ENCODE results near the gene ZNF488. TPM values are rescaled to one million over a fixed set of nuclear protein-coding genes. Genes with fewer than 3 reads are reported as not detected.

The ZNF488 gene
- total and polyA plus RNA-seq, 10 donors, result 0.02 to 0.26 (median 0.11) TPM; not detected in 6

DNA sequence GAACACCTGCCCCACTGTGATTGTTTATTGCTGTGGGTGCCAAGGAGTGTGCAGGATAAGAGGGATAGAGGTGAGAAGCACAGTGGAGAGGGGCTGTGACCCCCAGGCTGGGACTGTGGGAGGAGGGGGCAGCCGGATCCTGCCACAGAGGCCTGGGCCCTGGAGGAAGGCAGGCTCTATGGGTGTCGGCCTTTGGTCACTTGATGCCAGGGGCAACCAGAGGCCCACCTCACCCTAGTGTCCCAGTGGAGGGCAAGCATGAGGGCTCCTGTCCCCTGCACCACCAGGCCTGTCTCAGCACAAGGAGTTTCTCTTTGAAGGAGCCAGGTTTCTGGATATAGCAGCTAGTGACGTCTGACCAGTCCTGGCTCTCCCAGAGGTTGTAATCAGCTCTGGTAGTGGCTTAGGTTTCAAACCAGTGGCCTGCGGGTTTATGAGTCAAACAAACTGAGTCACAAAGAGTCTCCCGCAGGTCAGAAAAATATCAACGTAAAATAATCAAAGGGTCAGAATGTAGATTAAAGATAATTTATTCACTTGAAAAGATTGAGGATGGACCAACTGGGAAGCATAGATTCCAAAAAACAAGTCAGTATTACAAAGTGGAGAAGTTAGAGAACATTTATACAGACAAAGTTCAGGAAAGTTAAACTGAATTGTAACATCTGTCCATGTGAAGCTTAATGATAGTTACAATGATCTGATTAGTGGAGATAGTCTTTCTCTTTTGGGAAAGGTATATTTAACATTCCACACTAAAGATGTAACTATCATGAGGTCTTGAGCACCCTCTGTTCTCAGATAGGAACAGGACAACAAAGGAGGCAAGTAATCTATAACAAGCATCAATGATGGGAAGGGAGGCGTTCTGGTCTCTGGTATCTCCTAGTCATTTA lies 37.2 kb upstream of the ZNF488 start:
- Histone ChIP-seq H3K27ac (no peak overlapping the region), H3K4me3 (no peak overlapping the region), H3K36me3 (no peaks in the 10 kb centered on the region), H3K4me1 (no peaks in the 10 kb centered on the region), H3K9me3 (no peaks in the 10 kb centered on the region), H3K27me3 (replicated peaks in 1 of 7) (peaks cover 0 to 5% (median 0%) of the 10 kb centered on the region in 7 donors)
- WGBS, 5 donors, result 83 to 93% (median 87%) methylated on average over 6 to 7 of the region's 7 CpGs
- intact Hi-C loops (cut with DNase I; ENCODE audit: low total_unique reads), result no loop called here
- DNase-seq, result peak; percentile 63
- TF ChIP-seq POLR2A (IDR thresholded peaks at IDR 0.05) (no peak), POLR2AphosphoS5 (IDR thresholded peaks at IDR 0.05) (no peak)
- TF ChIP-seq, protein P1, sequence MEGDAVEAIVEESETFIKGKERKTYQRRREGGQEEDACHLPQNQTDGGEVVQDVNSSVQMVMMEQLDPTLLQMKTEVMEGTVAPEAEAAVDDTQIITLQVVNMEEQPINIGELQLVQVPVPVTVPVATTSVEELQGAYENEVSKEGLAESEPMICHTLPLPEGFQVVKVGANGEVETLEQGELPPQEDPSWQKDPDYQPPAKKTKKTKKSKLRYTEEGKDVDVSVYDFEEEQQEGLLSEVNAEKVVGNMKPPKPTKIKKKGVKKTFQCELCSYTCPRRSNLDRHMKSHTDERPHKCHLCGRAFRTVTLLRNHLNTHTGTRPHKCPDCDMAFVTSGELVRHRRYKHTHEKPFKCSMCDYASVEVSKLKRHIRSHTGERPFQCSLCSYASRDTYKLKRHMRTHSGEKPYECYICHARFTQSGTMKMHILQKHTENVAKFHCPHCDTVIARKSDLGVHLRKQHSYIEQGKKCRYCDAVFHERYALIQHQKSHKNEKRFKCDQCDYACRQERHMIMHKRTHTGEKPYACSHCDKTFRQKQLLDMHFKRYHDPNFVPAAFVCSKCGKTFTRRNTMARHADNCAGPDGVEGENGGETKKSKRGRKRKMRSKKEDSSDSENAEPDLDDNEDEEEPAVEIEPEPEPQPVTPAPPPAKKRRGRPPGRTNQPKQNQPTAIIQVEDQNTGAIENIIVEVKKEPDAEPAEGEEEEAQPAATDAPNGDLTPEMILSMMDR (IDR thresholded peaks at IDR 0.05 in 8 of 11, conservative IDR thresholded peaks at IDR 0.05 in 3 of 11), result no peak

DNA sequence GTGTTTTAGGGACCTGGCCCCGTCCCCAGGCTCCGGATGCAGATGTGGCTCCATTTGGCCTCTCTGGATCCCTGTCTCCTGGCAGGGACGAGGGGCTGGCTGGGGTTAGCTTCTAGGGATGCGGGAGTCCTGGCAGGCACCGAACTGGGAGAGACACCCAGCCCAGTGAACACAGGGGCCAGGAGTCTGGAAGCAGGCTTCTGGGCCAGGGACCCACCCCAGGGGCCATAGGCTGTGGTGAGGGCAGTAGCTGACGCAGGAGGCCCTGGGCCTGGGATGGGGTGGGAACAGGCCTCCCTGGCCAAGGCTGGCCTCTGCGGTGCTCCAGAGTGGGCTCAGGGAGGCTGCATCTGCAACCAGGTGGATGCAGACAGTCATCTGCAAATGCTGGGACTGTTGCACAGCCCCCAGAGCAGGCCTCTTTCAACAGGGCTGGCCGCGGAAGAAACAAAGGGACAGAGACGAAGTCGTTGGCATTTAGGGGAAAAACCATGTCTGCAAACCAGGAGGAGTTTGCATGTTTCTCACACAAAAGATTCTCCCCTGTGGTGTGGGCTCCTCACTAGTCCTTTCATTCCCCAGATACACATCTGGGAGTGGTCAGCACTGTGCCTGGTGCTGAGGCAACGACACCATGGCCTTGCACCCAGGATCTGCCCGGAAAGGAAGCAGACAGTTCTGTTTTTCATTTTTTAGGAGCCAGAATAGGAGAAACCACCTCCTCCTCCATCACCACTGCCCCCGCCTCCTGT lies 36.4 kb upstream of the ZNF488 start:
- intact Hi-C loops (cut with DNase I; ENCODE audit: low total_unique reads), result no loop called here
- no peak overlapping the region for H3K4me3 ChIP-seq
- 78 to 95% (median 86%) methylated on average over 11 to 14 of the region's 14 CpGs for WGBS, 5 donors
- DNase-seq, result peak; percentile 68
- H3K27ac ChIP-seq, result no peak overlapping the region
- H3K36me3 ChIP-seq, result no peaks in the 10 kb centered on the region
- H3K9me3 ChIP-seq, result no peaks in the 10 kb centered on the region
- TF ChIP-seq POLR2A (IDR thresholded peaks at IDR 0.05) (no peak), POLR2AphosphoS5 (IDR thresholded peaks at IDR 0.05) (no peak)
- TF ChIP-seq, protein P1 (IDR thresholded peaks at IDR 0.05 in 8 of 11, conservative IDR thresholded peaks at IDR 0.05 in 3 of 11), result no peak
- peaks cover 0 to 5% (median 0%) of the 10 kb centered on the region in 7 donors for H3K27me3 ChIP-seq (replicated peaks in 1 of 7)
- no peaks in the 10 kb centered on the region for H3K4me1 ChIP-seq

DNA sequence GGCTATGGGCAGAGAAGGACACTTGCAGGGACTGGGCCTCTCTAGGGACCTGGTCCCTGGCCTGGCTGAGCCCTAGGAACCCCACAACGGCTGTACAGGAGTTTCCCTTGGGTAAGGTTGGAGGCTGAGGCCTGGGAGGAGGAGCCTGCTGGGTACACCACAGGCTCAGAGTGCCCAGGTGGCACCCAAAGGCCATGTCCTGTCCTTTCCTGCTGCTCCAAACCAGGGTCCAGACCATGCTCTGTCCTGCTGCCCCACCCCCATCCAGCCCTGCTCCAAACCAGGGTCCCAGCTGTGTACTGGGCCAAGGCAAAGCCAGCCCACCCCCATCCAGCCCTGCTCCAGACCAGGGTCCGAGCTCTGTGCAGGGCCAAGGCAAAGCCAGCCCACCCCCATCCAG lies 35.3 kb upstream of the ZNF488 start:
- DNase-seq, result peak; percentile 54
- intact Hi-C loops (cut with DNase I; ENCODE audit: low total_unique reads), result no loop called here
- H3K27ac ChIP-seq, result no peak overlapping the region
- H3K9me3 ChIP-seq, result no peaks in the 10 kb centered on the region
- WGBS, 5 donors, result 70 to 92% (median 90%) methylated on average over 2 of the region's 2 CpGs
- TF ChIP-seq POLR2AphosphoS5 (IDR thresholded peaks at IDR 0.05) (no peak), POLR2A (IDR thresholded peaks at IDR 0.05) (no peak)
- TF ChIP-seq, protein P1 (IDR thresholded peaks at IDR 0.05 in 8 of 11, conservative IDR thresholded peaks at IDR 0.05 in 3 of 11), result no peak
- H3K4me1 ChIP-seq, result no peaks in the 10 kb centered on the region
- H3K36me3 ChIP-seq, result no peaks in the 10 kb centered on the region
- no peak overlapping the region for H3K4me3 ChIP-seq
- H3K27me3 ChIP-seq (replicated peaks in 1 of 7), result peaks cover 0 to 5% (median 0%) of the 10 kb centered on the region in 7 donors

DNA sequence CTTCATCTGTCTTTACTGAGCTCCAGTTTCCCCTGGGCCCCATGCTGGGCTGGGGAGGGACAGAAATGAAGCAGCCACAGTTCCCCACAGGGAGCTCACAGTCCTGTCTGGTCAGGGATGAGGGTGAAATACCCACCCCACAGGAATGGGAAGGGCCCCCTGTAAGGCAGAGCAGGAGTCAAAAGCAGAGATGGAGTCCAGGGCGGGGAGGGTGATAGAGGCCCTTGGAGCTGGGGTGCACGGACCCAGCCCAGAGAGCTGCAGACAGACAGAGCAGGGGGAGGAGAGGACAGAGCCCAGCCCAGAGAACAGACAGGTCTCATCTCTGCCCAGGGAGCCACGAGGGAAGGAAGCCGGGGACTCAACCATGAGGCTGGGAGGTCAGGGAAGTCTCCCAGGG lies 34.9 kb upstream of the ZNF488 start:
- H3K4me1 ChIP-seq, result no peaks in the 10 kb centered on the region
- no peaks in the 10 kb centered on the region for H3K9me3 ChIP-seq
- peak; percentile 27 for DNase-seq
- TF ChIP-seq POLR2AphosphoS5 (IDR thresholded peaks at IDR 0.05) (no peak), POLR2A (IDR thresholded peaks at IDR 0.05) (no peak)
- TF ChIP-seq, protein P1 (IDR thresholded peaks at IDR 0.05 in 8 of 11, conservative IDR thresholded peaks at IDR 0.05 in 3 of 11), result no peak
- 69 to 92% (median 81%) methylated on average over 4 of the region's 4 CpGs for WGBS, 5 donors
- intact Hi-C loops (cut with DNase I; ENCODE audit: low total_unique reads), result no loop called here
- H3K27me3 ChIP-seq (replicated peaks in 1 of 7), result peaks cover 0 to 7% (median 0%) of the 10 kb centered on the region in 7 donors
- no peaks in the 10 kb centered on the region for H3K36me3 ChIP-seq
- no peak overlapping the region for H3K4me3 ChIP-seq
- no peak overlapping the region for H3K27ac ChIP-seq
